Peyer's patch (tissue), 4 donors: ENCODE results near the gene DPF3. TPM values are rescaled to one million over a fixed set of nuclear protein-coding genes. Genes with fewer than 3 reads are reported as not detected.

ENCODE experiments used
- DNase-seq, 3 donors: peaks; one replicate each; pipeline ENCODE4 v3.0.0-alpha.2; 2017 to 2019
- H3K27ac ChIP-seq, 4 donors: fragments of 200-600 bp; sonication (generic); one replicate each; pipeline ENCODE4 v1.5.1; 2016 to 2019
- H3K27me3 ChIP-seq, 2 donors: fragments of 200-600 bp; sonication (generic); one replicate each; pipeline ENCODE4 v1.5.1; 2019
- H3K36me3 ChIP-seq, 3 donors: fragments of 200-600 bp; sonication (generic); one replicate each; pipeline ENCODE4 v1.5.1; 2016 to 2019
- H3K4me1 ChIP-seq, 4 donors: fragments of 200-600 bp; sonication (generic); one replicate each; pipeline ENCODE4 v1.5.1; 2016 to 2019
- H3K4me3 ChIP-seq, 4 donors: fragments of 200-600 bp; sonication (generic); 1 replicate in 3 of 4; 2 replicates in 1 of 4; pipeline ENCODE4 v1.5.1; 2016 to 2019; ENCODE audit warnings: mild to moderate bottlenecking in 1 of 4
- H3K9me3 ChIP-seq, 4 donors: fragments of 200-600 bp; sonication (generic); one replicate each; pipeline ENCODE4 v1.5.1; 2016 to 2019; ENCODE audit warnings: mild to moderate bottlenecking in 1 of 4
- CTCF ChIP-seq, 6 experiments: fragments of 450-650 bp in 4 of 6; fragments of 200-600 bp in 2 of 6; sonication (generic) in 1 of 6; IDR thresholded peaks; one replicate each; pipeline ENCODE4 v1.5.1; 2017 to 2019; ENCODE audit warnings: antibody characterized with exemption in 6 of 6, mild to moderate bottlenecking in 3 of 6, moderate library complexity in 1 of 6
- POLR2A ChIP-seq, 2 donors: fragments of 450-650 bp; IDR thresholded peaks; one replicate each; pipeline ENCODE4 v1.5.1; 2017; ENCODE audit warnings: antibody characterized with exemption in 2 of 2, mild to moderate bottlenecking in 2 of 2, moderate library complexity in 2 of 2
- total RNA-seq, 4 donors: library from RNA; depleted of rRNA; stranded (reverse); fragments of >200 nt; gene quantifications; one replicate each; pipeline ENCODE4 v1.1.0, GENCODE V29; 2016

The DPF3 gene
- total RNA-seq: 10 to 100 TPM; 10.7 to 25.6 (median 17.9) TPM

- no peaks in the 10 kb centered on the region for H3K9me3 ChIP-seq
- no peaks in the 10 kb centered on the region for H3K27me3 ChIP-seq
- TF ChIP-seq POLR2A (IDR thresholded peaks at IDR 0.05) (peak in 1 of 2 donors; percentile 42), CTCF (IDR thresholded peaks at IDR 0.05) (no peak)
- H3K36me3 ChIP-seq: no peaks in the 10 kb centered on the region
- peaks cover 0 to 23% (median 4%) of the 10 kb centered on the region in 4 donors for H3K4me1 ChIP-seq
- DNase-seq: peak; percentile 98 to 99 (median 98)
- H3K27ac ChIP-seq: peak within 1 kb of the TSS in 3 of 4 donors; percentile 9 to 69 (median 47)
- peak within 1 kb of the TSS; percentile 65 to 79 (median 73) for H3K4me3 ChIP-seq
Observed at GRCh38 chr14:72893636-72894322, at the start of gene DPF3. Gene DPF3, minus strand, starts transcription at chr14:72894101. Its CDS starts 13 bp downstream, at chr14:72894088.

- Histone ChIP-seq H3K4me1 (no peaks in the 10 kb centered on the region), H3K4me3 (no peak overlapping the region), H3K27ac (no peak overlapping the region), H3K9me3 (no peaks in the 10 kb centered on the region), H3K27me3 (no peaks in the 10 kb centered on the region), H3K36me3 (peaks cover 0 to 67% (median 0%) of the 10 kb centered on the region in 3 donors)
- DNase-seq: no peak
- TF ChIP-seq POLR2A (IDR thresholded peaks at IDR 0.05) (no peak), CTCF (IDR thresholded peaks at IDR 0.05) (no peak)
Observed at GRCh38 chr14:72942934-72943333, 49.0 kb upstream of the DPF3 start.

GRCh38 chr14:72941286-72941985 lies 47.5 kb upstream of the DPF3 start:
- TF ChIP-seq POLR2A (IDR thresholded peaks at IDR 0.05) (no peak), CTCF (IDR thresholded peaks at IDR 0.05) (no peak)
- H3K9me3 ChIP-seq: no peaks in the 10 kb centered on the region
- DNase-seq: no peak
- H3K4me3 ChIP-seq: no peak overlapping the region
- H3K4me1 ChIP-seq: no peaks in the 10 kb centered on the region
- no peaks in the 10 kb centered on the region for H3K27me3 ChIP-seq
- H3K27ac ChIP-seq: no peak overlapping the region
- H3K36me3 ChIP-seq: peaks cover 0 to 59% (median 0%) of the 10 kb centered on the region in 3 donors

GRCh38 chr14:72939630-72940029 lies 45.7 kb upstream of the DPF3 start:
- H3K4me1 ChIP-seq: no peaks in the 10 kb centered on the region
- DNase-seq: no peak
- no peaks in the 10 kb centered on the region for H3K9me3 ChIP-seq
- TF ChIP-seq POLR2A (IDR thresholded peaks at IDR 0.05) (no peak), CTCF (IDR thresholded peaks at IDR 0.05) (no peak)
- no peak overlapping the region for H3K4me3 ChIP-seq
- H3K27ac ChIP-seq: no peak overlapping the region
- H3K27me3 ChIP-seq: no peaks in the 10 kb centered on the region
- H3K36me3 ChIP-seq: peaks cover 0 to 56% (median 0%) of the 10 kb centered on the region in 3 donors

GRCh38 chr14:72932893-72933292 lies 39.0 kb upstream of the DPF3 start:
- Histone ChIP-seq H3K27ac (no peak overlapping the region), H3K9me3 (no peaks in the 10 kb centered on the region), H3K4me1 (no peaks in the 10 kb centered on the region), H3K36me3 (peaks cover 0 to 3% (median 0%) of the 10 kb centered on the region in 3 donors), H3K27me3 (no peaks in the 10 kb centered on the region), H3K4me3 (no peak overlapping the region)
- no peak for DNase-seq
- TF ChIP-seq POLR2A (IDR thresholded peaks at IDR 0.05) (no peak), CTCF (IDR thresholded peaks at IDR 0.05) (no peak)
